ENCODE measurements around the gene TRIM45. TPM values are rescaled to one million over a fixed set of nuclear protein-coding genes. Genes with fewer than 3 reads are reported as not detected.

TRIM45 gene
- total RNA-seq, 1 donor from 2014 or later, result 2.5 TPM

- H2AFZ ChIP-seq (ENCODE audit: low read depth, low read length), result no peak overlapping the region
- H3K9ac ChIP-seq (ENCODE audit: low read length), result no peak overlapping the region
- H3K36me3 ChIP-seq (ENCODE audit: insufficient read depth, low read length), result no peaks in the 10 kb centered on the region
- H3K79me2 ChIP-seq (ENCODE audit: insufficient read depth, low read length), result no peaks in the 10 kb centered on the region
- Mint-ChIP-seq H3K9me3 (ENCODE audit: unreplicated experiment) (no peaks in the 10 kb centered on the region), H3K4me3 (ENCODE audit: unreplicated experiment) (no peak overlapping the region), H3K4me1 (ENCODE audit: low read depth, unreplicated experiment) (peaks cover 22% of the 10 kb centered on the region), H3K27ac (ENCODE audit: unreplicated experiment) (no peak overlapping the region), H3K27me3 (ENCODE audit: low read depth, unreplicated experiment) (no peaks in the 10 kb centered on the region), H3K36me3 (ENCODE audit: low read depth, unreplicated experiment) (no peaks in the 10 kb centered on the region)
- DNase-seq (ENCODE audit: low read depth), result no peak
- no peak for TF ChIP-seq CTCF (IDR thresholded peaks at IDR 0.05; ENCODE audit: insufficient read depth, low read depth, low read length)
- no peak for TF ChIP-seq EZH2 (IDR thresholded peaks at IDR 0.05; ENCODE audit: insufficient read depth, low read length)
- no peaks in the 10 kb centered on the region for H3K27me3 ChIP-seq (ENCODE audit: insufficient read depth, low read length)
- peaks cover 27% of the 10 kb centered on the region for H3K4me1 ChIP-seq (ENCODE audit: insufficient read depth, low read length)
- H3K4me3 ChIP-seq (ENCODE audit: insufficient read depth, low read depth, low read length), result no peak overlapping the region
- no peak for FAIRE-seq
- H3K9me3 ChIP-seq (ENCODE audit: insufficient read depth, low read depth, low read length), result no peaks in the 10 kb centered on the region
- H3K27ac ChIP-seq (ENCODE audit: low read depth, low read length), result peak overlapping the region; percentile 60
- H4K20me1 ChIP-seq (ENCODE audit: insufficient read depth, low read length), result no peaks in the 10 kb centered on the region
- H3K4me2 ChIP-seq (ENCODE audit: low read length), result no peak overlapping the region
Observed at GRCh38 chr1:117143172-117143571, 21.6 kb upstream of the TRIM45 start.

- no peaks in the 10 kb centered on the region for H4K20me1 ChIP-seq (ENCODE audit: insufficient read depth, low read length)
- no peaks in the 10 kb centered on the region for H3K9me3 ChIP-seq (ENCODE audit: insufficient read depth, low read depth, low read length)
- FAIRE-seq (peak; percentile 75), DNase-seq (ENCODE audit: low read depth) (peak; percentile 90)
- no peak overlapping the region for H3K9ac ChIP-seq (ENCODE audit: low read length)
- Mint-ChIP-seq H3K27ac (ENCODE audit: unreplicated experiment) (no peak overlapping the region), H3K27me3 (ENCODE audit: low read depth, unreplicated experiment) (no peaks in the 10 kb centered on the region), H3K36me3 (ENCODE audit: low read depth, unreplicated experiment) (no peaks in the 10 kb centered on the region), H3K4me3 (ENCODE audit: unreplicated experiment) (no peak overlapping the region), H3K9me3 (ENCODE audit: unreplicated experiment) (no peaks in the 10 kb centered on the region), H3K4me1 (ENCODE audit: low read depth, unreplicated experiment) (peaks cover 12% of the 10 kb centered on the region)
- peak overlapping the region; percentile 4 for H3K4me2 ChIP-seq (ENCODE audit: low read length)
- H3K27me3 ChIP-seq (ENCODE audit: insufficient read depth, low read length), result no peaks in the 10 kb centered on the region
- H3K27ac ChIP-seq (ENCODE audit: low read depth, low read length), result peak overlapping the region; percentile 60
- no peak overlapping the region for H2AFZ ChIP-seq (ENCODE audit: low read depth, low read length)
- peaks cover 19% of the 10 kb centered on the region for H3K4me1 ChIP-seq (ENCODE audit: insufficient read depth, low read length)
- no peak overlapping the region for H3K4me3 ChIP-seq (ENCODE audit: insufficient read depth, low read depth, low read length)
- no peak for TF ChIP-seq CTCF (IDR thresholded peaks at IDR 0.05; ENCODE audit: insufficient read depth, low read depth, low read length)
- no peaks in the 10 kb centered on the region for H3K79me2 ChIP-seq (ENCODE audit: insufficient read depth, low read length)
- H3K36me3 ChIP-seq (ENCODE audit: insufficient read depth, low read length), result no peaks in the 10 kb centered on the region
Observed at GRCh38 chr1:117142200-117142599, 20.7 kb upstream of the TRIM45 start.

DNA sequence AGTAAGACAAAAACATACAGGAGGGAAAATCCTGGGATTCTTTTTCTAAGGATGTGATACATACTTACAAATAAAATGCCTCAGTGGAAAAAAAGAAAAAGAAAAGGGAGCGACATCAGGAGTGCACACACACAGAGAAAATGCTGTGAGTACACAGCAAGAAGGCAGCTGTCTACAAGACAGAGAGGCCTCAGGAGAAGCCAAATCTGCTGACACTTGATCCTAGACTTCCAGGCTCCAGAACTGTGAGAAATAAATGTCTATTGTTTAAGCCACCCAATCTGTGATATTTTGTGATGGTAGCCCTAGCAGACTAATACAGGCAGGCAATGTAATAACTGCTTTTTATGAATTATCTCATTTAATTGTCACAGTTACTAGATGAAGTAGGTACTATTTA is 17.0 kb upstream of the TRIM45 start:
- H3K27me3 Mint-ChIP-seq (ENCODE audit: low read depth, unreplicated experiment), result no peaks in the 10 kb centered on the region
- no peaks in the 10 kb centered on the region for H3K36me3 ChIP-seq (ENCODE audit: insufficient read depth, low read length)
- H3K4me1 ChIP-seq (ENCODE audit: insufficient read depth, low read length), result peaks cover 11% of the 10 kb centered on the region
- H3K9ac ChIP-seq (ENCODE audit: low read length), result no peak overlapping the region
- H3K9me3 Mint-ChIP-seq (ENCODE audit: unreplicated experiment), result no peaks in the 10 kb centered on the region
- H3K4me3 ChIP-seq (ENCODE audit: insufficient read depth, low read depth, low read length), result no peak overlapping the region
- no peak overlapping the region for H3K4me2 ChIP-seq (ENCODE audit: low read length)
- H2AFZ ChIP-seq (ENCODE audit: low read depth, low read length), result no peak overlapping the region
- peaks cover under 1% of the 10 kb centered on the region for H3K4me1 Mint-ChIP-seq (ENCODE audit: low read depth, unreplicated experiment)
- H3K79me2 ChIP-seq (ENCODE audit: insufficient read depth, low read length), result no peaks in the 10 kb centered on the region
- FAIRE-seq (no peak), DNase-seq (ENCODE audit: low read depth) (no peak)
- no peaks in the 10 kb centered on the region for H4K20me1 ChIP-seq (ENCODE audit: insufficient read depth, low read length)
- H3K27ac ChIP-seq (ENCODE audit: low read depth, low read length), result no peak overlapping the region
- no peaks in the 10 kb centered on the region for H3K9me3 ChIP-seq (ENCODE audit: insufficient read depth, low read depth, low read length)
- H3K4me3 Mint-ChIP-seq (ENCODE audit: unreplicated experiment), result no peak overlapping the region
- TF ChIP-seq EZH2 (IDR thresholded peaks at IDR 0.05; ENCODE audit: insufficient read depth, low read length) (no peak), CTCF (IDR thresholded peaks at IDR 0.05; ENCODE audit: insufficient read depth, low read depth, low read length) (no peak)
- no peak overlapping the region for H3K27ac Mint-ChIP-seq (ENCODE audit: unreplicated experiment)
- H3K36me3 Mint-ChIP-seq (ENCODE audit: low read depth, unreplicated experiment), result no peaks in the 10 kb centered on the region
- no peaks in the 10 kb centered on the region for H3K27me3 ChIP-seq (ENCODE audit: insufficient read depth, low read length)

Data from astrocyte (in vitro differentiated cells and primary cell).